BE2C (cell line): ENCODE data around the gene BSDC1.

Source experiments
- DNase-seq: peaks from one replicate; pipeline ENCODE4 v3.0.0-alpha.2; 2020
- H3K27me3 ChIP-seq: fragments of 250-450 bp; sonication (Bioruptor Pico); 2 replicates; pipeline ENCODE4 v1.5.1; 2020; ENCODE audit warnings: mild to moderate bottlenecking
- H3K36me3 ChIP-seq: fragments of 250-450 bp; sonication (Bioruptor Pico); 2 replicates; pipeline ENCODE4 v1.5.1; 2020; ENCODE audit warnings: mild to moderate bottlenecking
- H3K4me1 ChIP-seq: fragments of 250-450 bp; sonication (Bioruptor Pico); 2 replicates; pipeline ENCODE4 v1.5.1; 2020
- H3K4me3 ChIP-seq: 2 replicates; pipeline ENCODE4 v1.5.1; 2011; ENCODE audit warnings: low read depth, low read length
- H3K9me3 ChIP-seq: fragments of 250-450 bp; sonication (Bioruptor Pico); 2 replicates; pipeline ENCODE4 v1.5.1; 2020
- TF ChIP-seq, protein P1 (sequence below): IDR thresholded peaks from 2 replicates; pipeline ENCODE4 v1.5.1; 2012; ENCODE audit warnings: mild to moderate bottlenecking, low read depth, low read length

BSDC1 gene

GRCh38 chr1:32386676-32387392, 7.4 kb downstream of the BSDC1 start:
- no peak for DNase-seq
- Histone ChIP-seq H3K27me3 (no peaks in the 10 kb centered on the region), H3K4me3 (no peak overlapping the region), H3K4me1 (no peaks in the 10 kb centered on the region), H3K36me3 (peaks cover 3% of the 10 kb centered on the region; the same call in 1 of the 2 replicates), H3K9me3 (no peaks in the 10 kb centered on the region)
- TF ChIP-seq, protein P1, sequence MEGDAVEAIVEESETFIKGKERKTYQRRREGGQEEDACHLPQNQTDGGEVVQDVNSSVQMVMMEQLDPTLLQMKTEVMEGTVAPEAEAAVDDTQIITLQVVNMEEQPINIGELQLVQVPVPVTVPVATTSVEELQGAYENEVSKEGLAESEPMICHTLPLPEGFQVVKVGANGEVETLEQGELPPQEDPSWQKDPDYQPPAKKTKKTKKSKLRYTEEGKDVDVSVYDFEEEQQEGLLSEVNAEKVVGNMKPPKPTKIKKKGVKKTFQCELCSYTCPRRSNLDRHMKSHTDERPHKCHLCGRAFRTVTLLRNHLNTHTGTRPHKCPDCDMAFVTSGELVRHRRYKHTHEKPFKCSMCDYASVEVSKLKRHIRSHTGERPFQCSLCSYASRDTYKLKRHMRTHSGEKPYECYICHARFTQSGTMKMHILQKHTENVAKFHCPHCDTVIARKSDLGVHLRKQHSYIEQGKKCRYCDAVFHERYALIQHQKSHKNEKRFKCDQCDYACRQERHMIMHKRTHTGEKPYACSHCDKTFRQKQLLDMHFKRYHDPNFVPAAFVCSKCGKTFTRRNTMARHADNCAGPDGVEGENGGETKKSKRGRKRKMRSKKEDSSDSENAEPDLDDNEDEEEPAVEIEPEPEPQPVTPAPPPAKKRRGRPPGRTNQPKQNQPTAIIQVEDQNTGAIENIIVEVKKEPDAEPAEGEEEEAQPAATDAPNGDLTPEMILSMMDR, result no peak

- Histone ChIP-seq H3K9me3 (no peaks in the 10 kb centered on the region), H3K4me1 (no peaks in the 10 kb centered on the region), H3K36me3 (no peaks in the 10 kb centered on the region; the same call in 1 of the 2 replicates), H3K4me3 (no peak overlapping the region), H3K27me3 (no peaks in the 10 kb centered on the region)
- TF ChIP-seq, protein P1, result no peak
- no peak for DNase-seq
Measured at GRCh38 chr1:32380057-32380456, 14.2 kb downstream of the BSDC1 start.

DNA sequence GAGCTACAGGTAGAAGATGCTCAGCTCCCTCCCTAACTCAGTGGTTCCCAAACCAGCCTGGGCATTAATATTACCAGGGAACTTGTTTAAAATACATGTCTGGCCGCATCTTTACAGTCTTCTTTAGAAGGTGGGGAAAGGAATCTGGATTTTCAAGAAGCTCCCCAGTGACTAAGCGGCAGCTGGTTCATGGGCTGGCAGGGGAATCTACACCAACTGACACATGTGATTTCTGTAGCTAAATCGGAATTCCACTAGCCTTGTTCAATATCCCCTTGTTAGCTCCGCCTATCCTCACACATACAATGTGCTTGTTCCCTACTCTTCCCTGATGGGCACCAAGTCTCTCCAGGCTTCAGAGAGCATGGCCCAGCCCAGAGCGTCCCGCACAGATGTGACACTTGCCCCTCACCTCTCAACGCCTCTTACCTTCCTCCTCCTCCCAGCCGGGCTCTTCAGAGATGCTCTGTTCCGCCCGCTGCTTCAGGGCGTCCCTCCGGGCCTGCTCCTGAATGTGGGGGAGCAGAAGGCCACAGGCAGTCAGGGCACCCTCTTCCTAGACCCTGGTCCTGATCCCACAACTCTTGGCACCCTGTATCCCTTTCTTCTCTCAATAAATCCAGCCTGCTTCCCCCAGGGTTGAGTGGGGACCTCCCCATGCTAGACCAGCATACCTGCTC, 16.6 kb downstream of the BSDC1 start:
- TF ChIP-seq, protein P1, result no peak
- no peaks in the 10 kb centered on the region for H3K27me3 ChIP-seq
- H3K36me3 ChIP-seq, result no peaks in the 10 kb centered on the region; the same call in 1 of the 2 replicates

DNA sequence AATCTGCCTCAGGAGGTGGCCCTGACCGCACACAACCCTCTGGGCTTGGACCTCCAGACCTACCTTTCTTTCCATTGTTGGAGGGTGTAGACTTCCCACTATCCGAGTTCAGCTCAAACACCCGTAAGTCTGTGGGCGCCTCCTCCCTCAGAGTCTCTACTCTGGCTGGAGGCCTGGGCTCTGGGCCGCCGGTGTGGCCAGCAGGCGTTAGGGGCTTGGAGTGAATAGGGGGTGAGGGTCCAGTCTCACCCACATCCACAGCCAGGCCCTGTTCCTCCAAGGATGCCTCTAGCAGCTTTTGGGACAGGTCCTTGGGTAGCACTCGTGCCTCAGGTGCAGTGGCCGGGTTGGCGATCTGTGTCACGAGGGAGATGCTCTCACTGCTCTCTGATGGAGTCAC, 18.0 kb downstream of the BSDC1 start:
- H3K4me3 ChIP-seq, result no peak overlapping the region
- H3K9me3 ChIP-seq, result no peaks in the 10 kb centered on the region
- no peaks in the 10 kb centered on the region for H3K27me3 ChIP-seq
- no peaks in the 10 kb centered on the region; the same call in 1 of the 2 replicates for H3K36me3 ChIP-seq
- no peak for DNase-seq
- no peaks in the 10 kb centered on the region for H3K4me1 ChIP-seq
- TF ChIP-seq, protein P1, result no peak

More for the DNA sequence above, 16.6 kb downstream of the BSDC1 start:
- no peak for DNase-seq
- Histone ChIP-seq H3K4me3 (no peak overlapping the region), H3K4me1 (no peaks in the 10 kb centered on the region), H3K9me3 (no peaks in the 10 kb centered on the region)

DNA sequence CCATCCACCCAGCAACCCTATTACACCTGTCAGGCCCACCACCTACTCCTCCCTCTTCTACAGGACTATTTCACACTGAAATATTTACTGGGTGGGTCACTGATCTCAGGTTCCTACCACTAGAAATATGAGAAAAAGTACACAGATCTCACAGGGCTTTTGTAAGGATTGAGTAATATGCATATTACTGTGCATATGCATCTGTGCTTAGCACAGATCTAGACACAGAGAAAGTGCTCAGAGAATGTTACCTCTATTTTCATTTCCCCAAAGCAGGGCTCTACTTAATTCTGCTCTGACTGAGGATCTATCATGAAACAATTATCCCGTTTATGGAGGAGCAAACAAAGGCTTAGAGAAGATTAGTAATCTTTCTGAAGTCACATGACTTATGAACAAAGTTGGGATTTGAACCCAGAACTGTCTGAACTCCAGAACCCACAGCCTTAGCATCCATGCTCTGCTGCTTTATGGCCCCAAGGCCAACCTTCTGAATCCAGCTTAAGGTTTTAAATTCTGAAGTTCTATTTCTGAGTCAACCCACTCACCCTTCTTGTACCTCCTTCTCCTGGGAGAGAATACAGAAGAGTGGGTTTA, 20.1 kb downstream of the BSDC1 start:
- Histone ChIP-seq H3K27me3 (no peaks in the 10 kb centered on the region), H3K9me3 (no peaks in the 10 kb centered on the region), H3K36me3 (no peaks in the 10 kb centered on the region), H3K4me3 (no peak overlapping the region), H3K4me1 (no peaks in the 10 kb centered on the region)
- TF ChIP-seq, protein P1, result no peak
- DNase-seq, result no peak
